NCI-H460 (cell line): Measurements from ENCODE around the gene ZNF609. TPM values are rescaled to one million over a fixed set of nuclear protein-coding genes. Genes with fewer than 3 reads are reported as not detected.

Experiments
- DNase-seq: peaks from one replicate; pipeline ENCODE4 v3.0.0-alpha.2; 2016; ENCODE audit warnings: low read depth; ENCODE audit errors: extremely low read depth
- total RNA-seq: library from RNA; depleted of rRNA; stranded (reverse); fragments of >200 nt; shearing (Covaris generic); gene quantifications from 2 replicates; pipeline ENCODE4 v1.2.3, GENCODE V29; 2014

Gene ZNF609
- total RNA-seq, 1 experiment from 2014 or later, result 15.0 TPM

DNA sequence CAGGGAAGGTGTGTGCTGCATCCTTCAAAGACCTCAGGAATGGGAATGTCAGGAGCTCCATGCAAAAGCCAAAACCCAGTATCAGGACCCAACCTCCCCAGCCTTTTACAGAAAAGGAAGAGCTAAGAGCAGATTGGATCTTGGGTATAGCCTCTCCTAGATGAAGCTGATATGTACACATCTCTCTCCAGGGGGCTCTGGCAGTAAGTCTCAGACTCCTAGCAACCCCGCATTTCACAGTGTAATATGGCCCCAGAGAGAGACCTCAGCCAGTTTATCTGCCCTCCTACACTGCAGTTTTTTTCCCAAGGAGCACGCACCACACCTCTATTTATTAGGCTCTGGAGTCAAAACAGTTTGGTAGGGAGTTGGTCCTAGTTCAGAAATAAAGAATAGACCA lies 226.8 kb downstream of the ZNF609 start:
- no peak for DNase-seq

DNA sequence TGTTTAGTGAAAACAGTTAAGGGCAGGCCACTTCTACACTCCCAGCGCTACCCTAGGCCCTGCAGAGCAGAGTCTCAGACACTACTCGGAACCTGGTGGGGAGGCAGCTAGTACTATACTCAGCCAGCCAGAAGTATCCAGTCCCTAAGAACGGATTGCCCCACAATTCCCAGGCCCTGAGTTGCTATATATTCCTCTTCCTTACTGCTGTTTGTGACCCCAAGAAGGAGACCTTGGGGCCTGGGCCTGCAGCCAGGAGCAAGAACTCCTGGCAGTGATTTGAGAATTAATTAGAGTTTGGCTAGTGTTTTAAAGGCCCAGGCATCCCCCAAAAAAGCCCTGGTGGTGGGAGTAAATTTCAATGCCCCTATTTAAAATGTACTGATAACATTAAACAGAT lies 227.3 kb downstream of the ZNF609 start:
- no peak for DNase-seq

GRCh38 chr15:64688770-64689169 lies 228.4 kb downstream of the ZNF609 start:
- no peak for DNase-seq

DNA sequence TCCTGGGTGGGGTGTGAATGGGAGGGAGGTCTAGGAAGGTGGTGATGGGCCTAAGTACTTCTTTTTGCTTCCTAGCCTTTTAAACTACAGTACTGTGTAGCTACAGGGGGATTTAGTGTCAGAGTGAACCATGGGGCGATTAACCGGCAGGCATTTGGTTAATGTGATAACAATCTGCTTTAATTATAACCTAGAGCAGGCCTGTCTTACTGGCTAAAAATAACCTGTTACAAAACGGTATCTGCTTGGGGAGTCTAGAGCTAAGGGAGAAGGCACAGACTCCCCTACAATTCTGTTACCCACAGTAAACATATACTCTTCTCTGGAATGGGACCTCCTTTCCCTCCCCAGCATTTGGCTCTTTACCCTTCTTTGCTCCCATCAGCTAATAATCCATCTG lies 229.6 kb downstream of the ZNF609 start:
- no peak for DNase-seq

DNA sequence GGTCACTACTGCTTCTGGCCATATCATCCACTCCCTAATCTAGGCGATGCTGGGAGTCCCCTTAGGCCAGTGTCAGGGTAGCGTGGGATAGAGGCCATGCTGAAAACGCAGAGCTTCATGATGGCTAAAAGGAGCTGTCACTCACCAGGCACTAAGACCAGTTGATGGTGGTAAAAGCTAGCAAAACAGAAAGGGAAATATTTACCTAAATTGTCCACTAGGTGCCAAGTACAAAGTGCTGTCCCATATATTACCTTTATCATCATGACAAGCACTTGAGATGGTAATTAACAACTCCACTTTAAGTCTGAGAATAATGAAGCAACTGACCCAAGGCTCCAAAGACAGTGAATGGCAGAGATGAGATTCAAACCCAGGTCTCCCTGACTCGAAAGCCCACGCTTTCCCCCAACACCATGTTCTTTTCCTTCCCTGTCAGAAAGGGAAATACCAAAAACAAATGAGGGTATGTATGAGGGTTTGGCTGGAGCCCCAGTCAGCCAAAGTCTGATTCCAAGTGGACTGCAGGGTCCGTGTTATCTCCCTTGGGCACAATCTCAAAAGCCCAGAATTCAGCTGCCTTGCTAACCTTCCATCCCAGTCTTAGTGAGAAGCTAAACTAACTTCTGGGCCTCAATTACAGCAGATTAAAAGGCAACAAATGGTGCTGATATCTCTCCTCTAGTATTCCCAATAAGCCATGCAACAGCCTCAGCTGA lies 230.4 kb downstream of the ZNF609 start:
- DNase-seq, result no peak

DNA sequence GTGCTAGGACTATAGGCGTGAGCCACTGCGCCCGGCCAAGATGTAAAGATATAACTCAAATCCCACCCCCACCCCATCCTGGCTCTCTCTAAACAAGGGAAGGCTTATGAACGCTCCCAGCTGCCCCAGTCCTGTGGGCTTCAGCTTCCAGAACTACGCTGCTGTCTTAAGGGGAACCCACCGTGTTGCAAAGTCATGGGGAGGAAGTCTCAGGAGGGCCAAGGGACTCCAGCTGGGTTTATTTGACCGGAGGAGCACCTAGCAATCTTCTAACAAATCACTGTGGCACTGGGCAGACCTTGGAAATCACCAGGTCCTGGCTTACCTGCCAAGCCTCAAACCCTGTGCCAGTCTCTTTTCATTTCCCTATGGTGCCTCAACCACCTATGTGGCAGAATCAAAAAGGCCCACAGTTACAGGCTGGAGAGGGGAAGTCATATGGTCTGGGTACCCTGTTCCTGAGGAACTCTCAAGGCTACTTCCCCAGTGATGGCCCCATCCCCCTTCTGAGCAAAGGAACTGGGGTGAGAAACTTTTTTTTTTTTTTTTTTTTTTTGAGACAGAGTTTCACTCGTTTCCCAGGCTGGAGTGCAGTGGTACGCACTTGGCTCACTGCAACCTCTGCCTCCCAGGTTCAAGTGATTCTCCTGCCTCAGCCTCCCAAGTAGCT lies 231.7 kb downstream of the ZNF609 start:
- no peak for DNase-seq

DNA sequence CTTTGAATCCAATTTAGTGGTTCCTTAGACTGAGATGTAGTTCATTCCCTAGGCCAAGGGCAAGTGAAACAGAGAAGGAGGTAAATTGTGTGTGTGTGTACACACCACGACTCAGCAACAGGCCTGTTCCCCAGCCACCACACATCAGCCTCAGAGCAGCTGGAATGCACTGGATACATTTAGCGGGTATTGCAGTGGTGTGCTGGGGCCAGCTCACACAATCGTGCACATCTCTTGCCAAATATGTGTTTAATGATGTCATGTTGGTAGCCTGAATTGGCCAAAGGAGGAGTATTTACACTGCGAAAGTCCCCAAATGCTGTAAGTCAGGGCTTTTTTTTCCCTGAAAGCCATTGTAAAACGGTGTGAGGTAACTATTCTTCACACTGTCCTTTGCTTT lies 232.8 kb downstream of the ZNF609 start:
- DNase-seq, result no peak

GRCh38 chr15:64694816-64695215 lies 234.4 kb downstream of the ZNF609 start:
- DNase-seq, result no peak

- DNase-seq, result no peak
Observed at GRCh38 chr15:64695561-64695992, 235.2 kb downstream of the ZNF609 start.

GRCh38 chr15:64696481-64696880 lies 236.1 kb downstream of the ZNF609 start:
- DNase-seq, result no peak

GRCh38 chr15:64697911-64698369 lies 237.6 kb downstream of the ZNF609 start:
- no peak for DNase-seq

DNA sequence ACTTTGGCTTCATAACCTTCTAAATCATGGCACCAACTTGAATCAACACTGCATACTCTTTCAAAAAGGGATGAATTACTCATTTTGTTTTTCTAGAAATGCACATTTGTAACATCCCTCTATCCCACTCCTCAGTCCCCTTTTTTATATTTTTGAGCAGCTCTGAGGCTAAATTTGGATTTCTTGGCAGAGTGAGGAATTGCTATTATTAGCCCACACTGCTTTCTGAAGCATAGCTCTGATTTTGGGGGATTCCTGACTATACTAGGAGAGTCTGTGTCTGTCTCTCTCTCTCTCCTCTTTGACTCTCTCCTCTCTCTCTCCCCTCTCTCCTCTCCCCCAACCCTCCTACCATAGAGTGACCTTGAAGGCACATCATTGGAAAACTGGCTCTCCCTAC lies 238.4 kb downstream of the ZNF609 start:
- no peak for DNase-seq

GRCh38 chr15:64699751-64700388 lies 239.5 kb downstream of the ZNF609 start:
- no peak for DNase-seq

DNA sequence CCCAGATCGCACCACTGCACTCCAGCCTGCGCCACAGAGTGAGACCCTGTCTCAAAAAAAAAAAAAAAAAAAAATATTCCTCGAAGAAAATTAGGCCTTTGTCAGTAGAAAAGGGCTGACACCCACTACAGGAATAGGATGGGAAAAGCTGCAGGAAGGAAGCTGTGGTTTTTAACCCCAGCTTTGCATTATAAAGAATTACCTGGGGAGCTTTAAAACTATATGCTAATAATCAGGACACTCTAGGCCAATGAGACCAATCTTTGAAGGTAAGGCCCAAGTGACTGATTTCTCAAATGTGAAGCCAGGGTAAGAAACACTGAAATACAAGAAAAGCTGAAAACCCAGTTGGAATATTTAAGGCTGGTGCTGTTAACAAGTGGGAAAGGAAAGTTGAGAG lies 240.7 kb downstream of the ZNF609 start:
- DNase-seq, result no peak

DNA sequence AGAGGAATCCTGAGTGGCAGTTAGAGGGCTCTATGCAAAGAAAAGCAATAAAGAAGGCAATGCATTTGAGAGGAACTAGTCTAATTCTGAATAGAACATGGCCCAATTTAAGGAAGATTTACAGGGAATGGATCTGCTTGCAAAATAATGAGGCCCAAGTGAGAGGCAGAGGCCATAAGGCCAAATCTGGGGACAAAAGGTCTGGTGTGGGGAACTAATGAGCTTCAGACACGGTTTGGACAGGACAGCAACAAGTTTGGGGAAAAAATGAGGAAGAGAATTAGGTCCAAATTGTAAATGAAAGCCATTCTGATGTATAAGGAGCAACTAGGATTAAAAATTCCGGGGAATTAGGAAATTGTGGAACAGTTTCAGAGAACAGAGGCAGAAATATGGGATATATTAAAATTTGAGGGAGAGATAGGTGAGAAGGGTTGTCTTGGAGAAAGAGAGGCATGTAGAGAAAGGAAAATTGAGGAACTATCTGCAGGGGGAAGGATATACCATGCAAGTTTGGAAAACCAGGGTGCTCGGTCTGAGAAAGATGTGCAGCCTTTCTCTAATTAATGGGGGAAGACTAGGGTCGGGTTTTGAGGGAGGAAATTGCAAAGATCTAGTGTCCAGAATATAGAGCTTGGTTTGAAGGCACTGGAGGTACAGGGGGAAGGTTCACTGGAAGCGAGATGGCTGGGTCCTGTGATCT lies 241.3 kb downstream of the ZNF609 start:
- no peak for DNase-seq

DNA sequence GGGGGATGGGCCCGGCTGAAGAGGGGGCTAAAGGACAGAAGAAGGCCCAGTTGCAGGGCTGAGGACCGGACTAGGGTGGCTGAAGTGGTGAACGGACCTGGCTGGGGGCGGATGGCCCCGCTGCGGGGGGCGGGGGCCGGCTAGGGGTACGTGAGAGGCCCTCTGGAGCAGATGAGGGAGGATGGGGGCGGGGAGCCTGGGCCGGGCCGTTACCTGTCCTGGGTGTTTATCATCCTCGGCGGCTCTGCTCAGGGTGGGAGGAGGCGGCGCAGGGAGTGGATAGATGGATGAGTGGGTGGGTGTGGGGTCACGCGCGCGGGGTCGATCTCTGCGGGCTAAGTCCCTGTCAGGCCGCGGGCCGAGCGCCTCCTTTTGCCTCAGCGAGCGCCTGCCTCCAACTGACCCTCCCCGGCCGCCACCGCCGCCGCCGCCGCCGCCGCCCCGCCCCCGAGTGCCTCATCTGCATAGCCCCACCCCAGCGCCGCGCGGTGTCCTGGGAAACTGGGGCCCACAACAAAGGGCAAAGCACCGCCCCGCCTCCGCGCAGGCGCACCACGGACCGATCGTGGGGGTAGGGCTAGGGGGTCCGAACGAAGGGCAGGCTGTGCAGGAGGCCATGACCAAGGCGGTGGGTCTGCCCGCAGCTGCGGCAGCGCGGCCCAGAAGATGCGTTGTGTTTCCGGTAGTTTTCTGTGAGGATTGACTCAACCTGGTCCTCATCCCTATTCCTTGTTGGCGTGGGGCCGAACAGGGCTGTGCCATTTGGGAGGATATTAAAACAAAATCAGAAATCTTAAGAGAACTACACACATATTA lies 242.6 kb downstream of the ZNF609 start:
- DNase-seq, result peak; percentile 88

DNA sequence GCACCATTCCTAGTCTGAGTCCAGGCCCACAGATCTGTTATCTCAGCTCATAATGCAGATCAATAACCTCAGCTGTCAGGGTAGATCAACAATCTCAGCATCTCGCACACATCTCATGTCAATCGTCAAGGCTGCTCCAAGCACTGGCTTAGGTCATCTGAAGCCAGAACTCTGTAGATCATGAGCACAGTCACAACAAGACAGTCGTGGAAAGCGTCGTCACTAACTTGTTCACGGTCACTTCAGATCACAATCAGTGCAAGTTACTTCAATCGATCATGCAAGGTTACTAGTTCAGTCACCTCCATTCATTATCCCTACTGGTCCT lies 243.2 kb downstream of the ZNF609 start:
- DNase-seq, result no peak

DNA sequence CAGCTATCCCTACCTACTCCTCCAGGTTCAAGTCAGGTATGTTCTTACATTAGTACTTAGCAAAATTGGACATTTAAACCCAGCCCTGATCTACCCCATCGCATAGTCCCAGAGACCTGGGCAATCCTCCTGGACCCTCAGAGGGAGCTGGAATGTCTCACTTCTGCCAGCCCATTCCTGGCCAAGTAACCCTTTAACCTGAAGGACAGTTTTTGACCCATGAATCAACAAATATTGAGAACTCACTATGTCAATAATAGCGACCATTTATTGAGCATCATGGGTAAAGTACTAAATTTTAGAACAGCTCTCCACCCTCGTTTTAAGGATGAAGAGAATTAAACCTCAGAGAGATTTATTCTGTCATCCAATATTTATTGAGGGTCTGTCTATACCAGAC lies 244.6 kb downstream of the ZNF609 start:
- DNase-seq, result no peak

- no peak for DNase-seq
Observed at GRCh38 chr15:64706011-64706911, 245.9 kb downstream of the ZNF609 start.
